T1000 (cell line): ENCODE data around the gene PLCL1.

Source experiments
- DNase-seq: peaks from one replicate; lab custom pipeline; 2025; ENCODE audit warnings: mixed read lengths; lab: John Stamatoyannopoulos, UW

Gene PLCL1

GRCh38 chr2:198115201-198115600, 310.8 kb downstream of the PLCL1 start:
- DNase-seq = no peak

DNA sequence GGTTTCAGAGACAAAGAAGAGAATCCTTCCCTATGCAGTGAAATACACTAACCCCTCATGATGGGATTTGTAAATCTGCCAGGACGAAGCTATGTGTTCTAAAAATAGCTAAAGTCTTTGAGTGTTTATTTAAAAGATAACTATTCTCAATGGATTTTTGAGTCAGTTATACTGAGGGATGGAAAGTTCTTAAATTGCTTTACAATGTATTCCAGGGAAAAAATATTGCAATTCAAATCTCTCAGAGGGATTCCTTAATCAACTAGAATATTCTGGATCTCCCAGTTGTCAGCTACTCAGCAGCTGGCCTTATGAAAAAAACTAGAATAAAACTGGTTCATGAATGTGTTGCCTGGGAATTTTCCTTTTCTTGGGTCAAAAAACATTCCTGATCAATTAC, 312.4 kb downstream of the PLCL1 start:
- DNase-seq = no peak

GRCh38 chr2:198117406-198118041, 313.1 kb downstream of the PLCL1 start:
- DNase-seq = no peak

DNA sequence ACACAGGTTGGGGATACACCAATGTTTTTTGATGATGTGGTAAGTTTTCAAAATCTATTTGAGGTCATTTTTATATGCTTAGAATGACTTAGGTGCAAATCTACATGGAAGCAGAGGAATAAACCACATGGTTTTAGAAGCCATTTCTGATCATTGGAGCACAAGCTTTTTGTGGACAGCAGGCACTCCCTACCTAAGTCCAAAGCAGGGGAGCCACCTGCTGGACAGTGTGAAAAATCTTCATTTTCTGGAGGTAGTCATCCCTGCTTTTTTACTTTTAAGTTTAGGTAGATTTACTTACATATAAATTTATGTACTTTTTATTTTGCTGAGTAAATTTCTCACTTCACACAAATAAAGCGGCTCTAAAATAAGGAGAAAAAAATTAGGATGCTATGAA, 323.2 kb downstream of the PLCL1 start:
- no peak for DNase-seq

- no peak for DNase-seq
Measured at GRCh38 chr2:198129609-198130008, 325.2 kb downstream of the PLCL1 start.

DNA sequence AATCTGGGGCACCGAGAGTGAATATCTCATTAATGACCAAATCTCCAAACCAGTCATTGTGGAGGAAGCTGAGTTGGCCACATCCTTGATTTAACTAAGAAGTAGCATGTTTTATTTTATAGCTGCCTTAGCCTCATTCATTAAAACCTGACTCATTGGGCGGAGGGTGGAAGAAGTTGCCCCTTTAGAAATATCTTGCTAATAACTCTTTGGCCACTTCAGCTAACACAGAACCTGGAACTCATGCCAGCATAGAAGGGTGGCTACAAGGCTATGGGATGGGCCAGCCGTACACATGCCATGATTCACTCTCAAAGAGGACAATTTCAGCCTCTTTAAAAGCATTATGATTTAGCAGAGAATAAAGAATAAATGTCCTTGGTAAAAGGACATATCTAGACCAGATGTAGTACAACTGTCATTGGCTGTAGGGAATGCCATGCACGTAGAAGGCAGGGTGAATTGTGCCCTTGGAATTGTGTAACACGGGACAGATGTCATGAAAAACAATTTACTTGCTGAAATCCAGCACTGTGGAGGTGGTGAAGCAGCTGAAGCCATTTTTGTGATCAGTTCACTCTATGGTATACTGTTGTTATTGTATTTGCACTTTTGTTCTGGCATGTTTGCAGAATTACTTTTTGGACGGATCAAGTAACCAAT, 330.0 kb downstream of the PLCL1 start:
- DNase-seq = no peak

GRCh38 chr2:198135481-198135934, 331.1 kb downstream of the PLCL1 start:
- no peak for DNase-seq

GRCh38 chr2:198136142-198136541, 331.7 kb downstream of the PLCL1 start:
- no peak for DNase-seq

GRCh38 chr2:198137733-198138132, 333.3 kb downstream of the PLCL1 start:
- DNase-seq = no peak

DNA sequence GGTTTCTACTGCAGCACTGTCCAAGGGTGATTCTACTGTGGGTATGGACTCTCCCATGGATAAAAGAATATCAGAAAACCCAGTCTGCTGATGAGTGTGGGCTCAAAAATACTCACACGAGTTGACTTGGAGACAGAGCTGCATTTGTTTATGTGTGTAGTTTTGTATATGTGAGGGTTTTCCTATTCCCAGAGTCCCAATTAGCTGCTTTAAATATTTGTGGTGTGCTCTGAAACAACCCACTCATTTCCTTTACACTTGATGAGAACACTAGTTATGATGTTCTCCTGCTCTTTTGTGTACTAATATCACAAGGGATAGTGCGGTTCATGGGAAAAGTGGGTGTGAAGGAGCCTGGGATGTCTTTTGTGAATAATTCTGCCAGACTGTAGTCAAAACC, 337.3 kb downstream of the PLCL1 start:
- DNase-seq = no peak

DNA sequence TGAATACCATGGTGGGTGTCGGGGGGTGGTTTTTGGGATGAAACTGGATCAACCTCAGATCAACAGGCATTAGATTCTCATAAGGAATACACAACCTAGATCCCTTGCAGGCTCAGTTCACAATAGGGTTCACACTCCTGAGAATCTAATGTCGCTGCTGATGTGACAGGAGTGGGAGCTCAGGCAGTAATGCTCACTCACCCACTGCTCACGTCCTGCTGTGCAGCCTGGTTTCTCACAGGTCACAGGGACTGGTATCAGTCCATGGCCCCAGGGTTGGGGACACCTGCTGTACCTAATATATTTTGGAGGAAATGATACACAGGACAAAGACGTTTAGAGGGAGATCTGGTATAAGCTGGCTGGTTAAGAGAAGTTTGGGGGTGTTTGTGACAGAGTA, 338.8 kb downstream of the PLCL1 start:
- DNase-seq = no peak

DNA sequence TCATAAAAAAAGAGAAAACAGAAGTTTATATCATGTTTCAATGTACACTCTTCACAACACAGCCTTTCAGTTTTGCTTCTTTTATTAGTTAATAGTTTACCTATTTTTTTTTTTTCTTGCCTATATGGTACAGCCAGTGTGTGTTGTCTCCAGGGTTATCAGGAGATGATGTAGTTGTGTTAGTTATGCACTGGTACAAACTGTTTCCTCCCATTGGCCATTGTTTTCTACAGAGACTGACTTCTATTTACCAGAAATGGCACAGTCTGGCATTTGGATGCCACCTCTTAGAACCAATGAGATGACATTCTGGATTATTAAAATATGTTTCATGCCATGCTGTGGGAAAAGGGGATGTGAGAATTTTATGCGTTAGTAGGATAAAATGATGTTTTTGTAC, 339.4 kb downstream of the PLCL1 start:
- no peak for DNase-seq

DNA sequence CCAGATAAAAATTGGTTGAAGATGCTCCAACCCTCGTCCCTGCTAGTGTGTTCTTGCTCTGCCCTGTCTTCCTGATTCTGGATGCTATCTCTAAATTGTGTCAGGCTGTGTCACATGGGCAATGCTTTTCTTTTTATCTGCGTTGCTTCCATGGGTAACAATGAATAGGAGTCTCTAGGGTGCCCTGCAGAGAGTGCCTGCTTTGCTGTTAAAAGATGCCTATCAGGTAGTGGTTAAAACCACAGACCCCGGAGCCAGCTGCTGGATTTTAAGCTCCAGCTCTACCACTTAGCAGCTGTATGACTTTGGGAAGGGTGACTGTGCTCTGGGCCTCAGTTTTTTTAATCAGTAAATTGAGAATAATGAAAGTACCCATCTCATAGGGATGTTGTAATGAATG, 340.3 kb downstream of the PLCL1 start:
- DNase-seq = no peak

- no peak for DNase-seq
Measured at GRCh38 chr2:198146346-198146940, 342.1 kb downstream of the PLCL1 start.

GRCh38 chr2:198157314-198157713, 352.9 kb downstream of the PLCL1 start:
- no peak for DNase-seq

DNA sequence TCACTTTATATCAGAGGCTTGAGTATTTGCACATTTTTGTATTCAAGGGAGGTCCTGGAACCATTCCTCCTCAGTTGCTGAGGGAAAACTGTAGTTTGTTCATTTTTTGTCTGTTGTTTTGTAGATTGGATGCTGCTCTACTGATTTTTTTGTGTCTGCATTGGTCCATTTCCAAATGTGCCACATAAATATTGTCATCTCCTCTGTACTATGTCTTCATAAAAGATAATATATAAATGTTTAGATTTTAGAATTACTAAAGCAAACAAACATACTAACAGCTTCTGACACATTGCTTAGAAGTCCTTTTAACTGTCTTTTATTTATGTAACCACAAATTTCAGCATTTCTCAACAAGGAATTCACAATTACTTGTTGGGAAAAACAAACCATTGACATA, 356.8 kb downstream of the PLCL1 start:
- no peak for DNase-seq

GRCh38 chr2:198162276-198162675, 357.9 kb downstream of the PLCL1 start:
- DNase-seq = no peak

DNA sequence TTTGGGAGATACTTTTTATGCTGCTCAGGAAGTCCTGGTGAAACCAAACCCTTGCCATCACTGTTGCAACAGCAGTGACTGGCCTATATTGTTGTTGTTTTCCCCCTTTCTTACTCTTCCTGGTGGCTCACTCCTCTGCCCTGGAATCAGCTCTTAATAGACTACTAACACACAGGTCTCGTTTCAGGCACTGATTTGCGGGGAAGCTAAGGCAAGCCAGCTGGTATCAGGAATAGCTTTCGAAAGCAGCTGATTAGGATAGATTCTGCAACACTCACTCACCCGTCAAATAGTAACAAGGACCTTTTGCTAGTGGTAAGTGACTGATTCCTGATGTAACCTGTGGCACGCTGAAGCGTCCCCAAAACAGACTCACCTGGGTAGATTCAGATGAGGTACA, 360.4 kb downstream of the PLCL1 start:
- DNase-seq = no peak

DNA sequence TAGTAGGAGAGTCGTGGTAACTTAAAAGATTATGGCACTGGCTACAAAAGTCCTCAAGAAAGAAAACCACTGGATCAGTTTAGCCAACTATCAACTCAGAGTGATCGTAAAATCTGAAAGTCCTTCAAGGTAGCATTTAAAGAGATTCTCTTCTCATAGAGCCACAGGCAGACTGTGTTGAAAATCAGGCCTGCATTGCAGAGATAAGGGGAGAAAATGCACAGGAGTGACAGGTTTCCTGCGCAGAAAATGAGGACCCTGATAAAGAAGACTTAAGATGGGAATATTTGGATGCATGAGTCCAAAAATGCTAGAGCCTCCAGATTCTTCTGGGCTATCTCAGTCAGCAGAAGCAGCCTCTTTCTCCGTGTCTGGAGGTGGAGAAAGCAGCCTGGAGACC, 360.9 kb downstream of the PLCL1 start:
- DNase-seq = no peak

- DNase-seq = no peak
Measured at GRCh38 chr2:198167346-198167745, 363.0 kb downstream of the PLCL1 start.

DNA sequence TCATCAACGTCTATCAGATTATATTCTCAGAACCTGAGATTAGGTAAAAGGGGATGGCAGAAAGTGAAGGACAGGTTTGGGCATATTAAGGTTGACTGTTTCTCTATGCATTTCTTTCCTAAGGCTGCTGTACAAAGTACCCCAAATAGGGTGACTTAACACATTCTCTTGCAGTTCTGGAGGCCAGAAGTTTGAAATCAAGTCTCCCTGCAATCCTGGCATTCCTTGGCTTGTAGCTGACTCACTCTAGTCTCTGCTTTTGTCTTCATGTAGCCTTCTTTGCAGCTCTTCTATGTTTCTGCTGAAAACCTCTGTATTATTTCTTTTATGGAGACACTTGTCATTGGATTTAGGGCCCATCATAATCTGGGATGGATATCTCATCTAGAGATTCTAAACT, 364.3 kb downstream of the PLCL1 start:
- no peak for DNase-seq

DNA sequence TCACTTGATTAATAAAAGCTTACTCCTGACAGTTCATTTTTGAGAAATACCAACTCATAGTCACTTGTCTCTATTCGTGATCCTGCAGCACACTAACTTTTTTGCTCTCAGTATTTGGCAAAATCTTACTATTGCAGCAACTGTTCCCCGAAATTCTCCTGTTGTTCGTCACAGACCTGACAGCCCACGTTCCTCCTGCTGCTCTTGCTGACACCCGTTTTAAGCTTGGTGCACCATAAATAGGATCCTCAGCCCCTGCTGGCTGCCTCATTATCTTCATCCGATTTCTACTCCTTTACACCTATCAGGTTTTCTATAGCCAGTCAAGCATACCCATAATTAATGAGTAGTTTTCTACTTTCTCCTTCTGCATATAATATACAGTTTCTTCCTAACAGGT, 368.8 kb downstream of the PLCL1 start:
- no peak for DNase-seq

DNA sequence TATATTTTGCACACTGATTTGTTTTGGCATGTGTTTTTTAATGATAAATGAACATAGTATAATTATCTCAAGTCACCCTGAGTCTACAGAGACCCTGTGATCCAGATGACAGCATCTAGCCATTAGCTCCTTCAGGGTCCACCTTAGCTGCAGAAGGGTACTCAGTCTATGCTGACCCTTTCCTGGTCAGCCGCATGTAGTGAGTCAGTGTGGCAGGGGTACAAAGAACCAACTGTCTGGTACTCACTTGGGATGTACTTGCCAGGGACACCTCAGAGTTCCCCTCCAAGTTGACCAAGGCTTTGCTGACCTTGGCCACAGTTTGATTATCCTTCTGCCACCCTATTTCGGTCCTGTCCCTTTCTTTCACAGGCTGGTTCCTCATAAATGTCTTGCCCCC, 369.5 kb downstream of the PLCL1 start:
- no peak for DNase-seq

GRCh38 chr2:198175271-198175670, 370.9 kb downstream of the PLCL1 start:
- no peak for DNase-seq
